CD1c-positive myeloid dendritic cell (primary cell): ENCODE measurements around the gene FAM117A.

ENCODE experiments used
- DNase-seq: peaks from one replicate; pipeline ENCODE4 v3.0.0-alpha.2; 2016; ENCODE audit errors: extremely low spot score

FAM117A gene

GRCh38 chr17:49763735-49764558, at the start of gene FAM117A:
TSS of gene FAM117A (minus strand) at chr17:49764131. CDS start at chr17:49764087, 44 bp downstream.
- peak; percentile 97 for DNase-seq

GRCh38 chr17:49809056-49809455, 45.1 kb upstream of the FAM117A start:
- DNase-seq: no peak

- no peak for DNase-seq
These were observed 34.8 kb upstream of the FAM117A start for GRCh38 chr17:49798738-49799137.

GRCh38 chr17:49798182-49798581, 34.3 kb upstream of the FAM117A start:
- DNase-seq: no peak

GRCh38 chr17:49795372-49795771, 31.4 kb upstream of the FAM117A start:
- DNase-seq: no peak

- DNase-seq: no peak
These were observed 29.4 kb upstream of the FAM117A start for GRCh38 chr17:49793309-49793708.

GRCh38 chr17:49789243-49789578, 25.3 kb upstream of the FAM117A start:
- DNase-seq: no peak

- peak; percentile 100 for DNase-seq
These were observed 24.7 kb upstream of the FAM117A start, which contains the start of gene KAT7 for GRCh38 chr17:49788478-49789242. TSS of gene KAT7 (plus strand) at chr17:49788681. CDS start at chr17:49788835, 154 bp downstream.

- DNase-seq: no peak
These were observed 24.1 kb upstream of the FAM117A start for GRCh38 chr17:49787884-49788477.

GRCh38 chr17:49784636-49785035, 20.7 kb upstream of the FAM117A start:
- DNase-seq: no peak

- DNase-seq: no peak
These were observed 19.9 kb upstream of the FAM117A start for GRCh38 chr17:49783791-49784190.

GRCh38 chr17:49783071-49783715, 19.3 kb upstream of the FAM117A start:
- DNase-seq: no peak

- DNase-seq: peak; percentile 57
These were observed 15.9 kb upstream of the FAM117A start for GRCh38 chr17:49779739-49780231.

- no peak for DNase-seq
These were observed 15.3 kb upstream of the FAM117A start for GRCh38 chr17:49779156-49779738.

GRCh38 chr17:49777563-49777962, 13.6 kb upstream of the FAM117A start:
- no peak for DNase-seq

- DNase-seq: no peak
These were observed 12.8 kb upstream of the FAM117A start for GRCh38 chr17:49776551-49777300.

GRCh38 chr17:49775546-49776260, 11.8 kb upstream of the FAM117A start:
- no peak for DNase-seq

GRCh38 chr17:49766918-49767530, 3.1 kb upstream of the FAM117A start:
- no peak for DNase-seq

- DNase-seq: no peak
These were observed 739 bp upstream of the FAM117A start for GRCh38 chr17:49764559-49765180.
